Skeletal muscle cell (primary cell): ENCODE data around the gene SLC12A6.

Experiments
- DNase-seq: peaks from one replicate; pipeline ENCODE4 v3.0.0-alpha.2; 2010; ENCODE audit warnings: low read depth
- H3K4me3 ChIP-seq: 2 replicates; pipeline ENCODE4 v1.5.1; 2011; ENCODE audit warnings: low read depth, mild to moderate bottlenecking, control low read depth, low read length, moderate library complexity

SLC12A6 gene

GRCh38 chr15:34335176-34336032 is 2.2 kb downstream of the SLC12A6 start:
- DNase-seq, result no peak
- no peak overlapping the region for H3K4me3 ChIP-seq

GRCh38 chr15:34334672-34335071 is 2.9 kb downstream of the SLC12A6 start:
- H3K4me3 ChIP-seq, result no peak overlapping the region
- DNase-seq, result no peak

GRCh38 chr15:34332553-34333120 is 4.9 kb downstream of the SLC12A6 start:
- H3K4me3 ChIP-seq, result no peak overlapping the region
- DNase-seq, result no peak

- DNase-seq, result no peak
- no peak overlapping the region for H3K4me3 ChIP-seq
Measured at GRCh38 chr15:34331809-34332208, 5.8 kb downstream of the SLC12A6 start.

- no peak overlapping the region for H3K4me3 ChIP-seq
- DNase-seq, result no peak
Measured at GRCh38 chr15:34330279-34330678, 7.3 kb downstream of the SLC12A6 start.

GRCh38 chr15:34329006-34329405 is 8.6 kb downstream of the SLC12A6 start:
- no peak for DNase-seq
- H3K4me3 ChIP-seq, result no peak overlapping the region

- H3K4me3 ChIP-seq, result no peak overlapping the region
- DNase-seq, result no peak
Measured at GRCh38 chr15:34327906-34328305, 9.7 kb downstream of the SLC12A6 start.

GRCh38 chr15:34325368-34325767 is 12.2 kb downstream of the SLC12A6 start:
- no peak overlapping the region for H3K4me3 ChIP-seq
- no peak for DNase-seq

- DNase-seq, result no peak
- no peak overlapping the region for H3K4me3 ChIP-seq
Measured at GRCh38 chr15:34324933-34325332, 12.6 kb downstream of the SLC12A6 start.

- no peak for DNase-seq
- no peak overlapping the region for H3K4me3 ChIP-seq
Measured at GRCh38 chr15:34323217-34323616, 14.4 kb downstream of the SLC12A6 start.

GRCh38 chr15:34318277-34319079 is 19.1 kb downstream of the SLC12A6 start:
- peak; percentile 25 for DNase-seq
- H3K4me3 ChIP-seq, result peak overlapping the region; percentile 44

- DNase-seq, result no peak
- H3K4me3 ChIP-seq, result no peak overlapping the region
Measured at GRCh38 chr15:34314491-34315490, 22.8 kb downstream of the SLC12A6 start.

- no peak overlapping the region for H3K4me3 ChIP-seq
- DNase-seq, result no peak
Measured at GRCh38 chr15:34311563-34311962, 26.0 kb downstream of the SLC12A6 start.

GRCh38 chr15:34304613-34305012 is 33.0 kb downstream of the SLC12A6 start:
- DNase-seq, result peak; percentile 13
- H3K4me3 ChIP-seq, result no peak overlapping the region

- no peak for DNase-seq
- no peak overlapping the region for H3K4me3 ChIP-seq
Measured at GRCh38 chr15:34301058-34301457, 36.5 kb downstream of the SLC12A6 start.

- DNase-seq, result no peak
- no peak overlapping the region for H3K4me3 ChIP-seq
Measured at GRCh38 chr15:34297059-34297458, 40.5 kb downstream of the SLC12A6 start.

GRCh38 chr15:34292621-34293020 is 45.0 kb downstream of the SLC12A6 start:
- no peak for DNase-seq

GRCh38 chr15:34284937-34285336 is 52.6 kb downstream of the SLC12A6 start:
- H3K4me3 ChIP-seq, result no peak overlapping the region
- DNase-seq, result no peak

More at GRCh38 chr15:34292621-34293020, 45.0 kb downstream of the SLC12A6 start:
- no peak overlapping the region for H3K4me3 ChIP-seq

- DNase-seq, result no peak
- H3K4me3 ChIP-seq, result no peak overlapping the region
Measured at GRCh38 chr15:34282384-34282783, 55.2 kb downstream of the SLC12A6 start.
